ENCODE results near the gene INSYN2B. TPM values are rescaled to one million over a fixed set of nuclear protein-coding genes. Genes with fewer than 3 reads are reported as not detected.

INSYN2B gene
- total RNA-seq, 1 donor from 2014 or later = 0.56 TPM

DNA sequence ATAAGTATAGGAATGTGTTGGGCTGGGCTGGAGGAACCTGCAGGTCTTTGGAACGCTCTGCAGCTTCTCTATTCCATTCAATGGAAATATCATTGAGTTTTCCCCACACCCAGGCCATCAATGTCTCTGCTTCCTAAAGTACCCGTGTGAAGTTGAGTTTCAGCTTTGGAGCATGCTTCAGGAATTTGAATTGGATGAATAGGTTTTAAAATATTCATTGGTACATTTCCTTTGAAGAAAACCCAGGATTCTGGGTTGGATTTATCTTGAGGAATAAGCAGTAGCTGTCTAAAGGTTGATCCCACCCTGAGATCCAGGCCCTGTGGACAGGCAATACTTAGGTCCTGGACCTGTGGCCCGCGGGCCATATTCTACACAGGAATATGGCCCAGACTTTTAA, 37.3 kb downstream of the INSYN2B start:
- Mint-ChIP-seq H3K36me3 (no peaks in the 10 kb centered on the region), H3K9me3 (no peaks in the 10 kb centered on the region), H3K4me1 (peaks cover 12% of the 10 kb centered on the region), H3K27ac (no peak overlapping the region), H3K4me3 (no peak overlapping the region), H3K27me3 (ENCODE audit: low read depth) (peaks cover 17% of the 10 kb centered on the region)
- DNase-seq (ENCODE audit: low spot score in 2 of 2, unreplicated experiment in 2 of 2) = no peak
- TF ChIP-seq CTCF (IDR thresholded peaks at IDR 0.05; ENCODE audit: unreplicated experiment) = no peak

DNA sequence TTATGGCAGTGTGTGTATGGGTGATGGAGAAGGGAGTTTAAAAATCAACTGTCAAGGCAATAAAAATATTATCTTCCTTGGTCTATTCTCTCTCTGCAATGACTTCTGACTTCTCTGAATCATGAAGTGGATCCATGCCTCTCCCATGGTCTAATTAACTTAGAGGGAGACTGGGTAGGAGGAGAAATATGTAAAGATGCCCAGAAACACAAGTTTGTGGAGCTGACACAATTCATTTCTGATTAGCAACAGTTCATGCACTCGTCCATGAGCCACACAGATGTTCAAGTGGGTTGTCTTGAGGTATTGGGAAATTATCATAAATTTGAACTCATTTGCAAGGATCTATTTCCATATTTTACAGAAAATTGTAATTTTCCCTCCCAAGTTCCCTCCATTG, 38.1 kb downstream of the INSYN2B start:
- no peak for DNase-seq (ENCODE audit: low spot score in 2 of 2, unreplicated experiment in 2 of 2)
- Mint-ChIP-seq H3K36me3 (no peaks in the 10 kb centered on the region), H3K27ac (no peak overlapping the region), H3K27me3 (ENCODE audit: low read depth) (peaks cover 21% of the 10 kb centered on the region), H3K4me1 (peaks cover 12% of the 10 kb centered on the region), H3K9me3 (no peaks in the 10 kb centered on the region), H3K4me3 (no peak overlapping the region)
- TF ChIP-seq CTCF (IDR thresholded peaks at IDR 0.05; ENCODE audit: unreplicated experiment) = no peak

GRCh38 chr5:169941542-169941941, 38.8 kb downstream of the INSYN2B start:
- H3K4me1 Mint-ChIP-seq = peaks cover 12% of the 10 kb centered on the region
- no peak overlapping the region for H3K27ac Mint-ChIP-seq
- peaks cover 25% of the 10 kb centered on the region for H3K27me3 Mint-ChIP-seq (ENCODE audit: low read depth)
- no peaks in the 10 kb centered on the region for H3K36me3 Mint-ChIP-seq
- H3K9me3 Mint-ChIP-seq = no peaks in the 10 kb centered on the region
- DNase-seq (ENCODE audit: low spot score in 2 of 2, unreplicated experiment in 2 of 2) = no peak
- no peak for TF ChIP-seq CTCF (IDR thresholded peaks at IDR 0.05; ENCODE audit: unreplicated experiment)
- H3K4me3 Mint-ChIP-seq = no peak overlapping the region

DNA sequence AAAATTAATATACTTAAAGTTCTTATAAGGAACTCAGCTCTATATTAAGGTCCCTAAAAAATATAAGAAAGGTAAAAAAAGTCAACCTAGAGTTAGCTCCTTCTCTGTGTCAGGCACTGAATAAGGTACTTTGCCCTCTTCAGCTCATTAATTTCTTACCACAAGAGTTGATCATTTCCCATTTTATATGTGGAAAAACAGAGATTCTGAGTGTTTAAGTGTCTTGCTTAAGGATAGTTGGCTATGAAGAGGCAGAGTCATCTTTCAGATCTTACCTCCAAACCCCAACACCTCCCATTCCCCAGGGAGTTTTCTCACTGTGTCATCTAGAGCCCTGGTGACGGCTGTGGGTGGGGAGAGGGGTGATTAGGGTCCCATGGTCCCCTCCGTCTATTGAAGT, 40.6 kb downstream of the INSYN2B start:
- Mint-ChIP-seq H3K9me3 (no peaks in the 10 kb centered on the region), H3K27ac (no peak overlapping the region), H3K4me3 (no peak overlapping the region), H3K4me1 (no peaks in the 10 kb centered on the region), H3K27me3 (ENCODE audit: low read depth) (peaks cover 34% of the 10 kb centered on the region), H3K36me3 (no peaks in the 10 kb centered on the region)
- TF ChIP-seq CTCF (IDR thresholded peaks at IDR 0.05; ENCODE audit: unreplicated experiment) = no peak
- DNase-seq (ENCODE audit: low spot score in 2 of 2, unreplicated experiment in 2 of 2) = no peak

DNA sequence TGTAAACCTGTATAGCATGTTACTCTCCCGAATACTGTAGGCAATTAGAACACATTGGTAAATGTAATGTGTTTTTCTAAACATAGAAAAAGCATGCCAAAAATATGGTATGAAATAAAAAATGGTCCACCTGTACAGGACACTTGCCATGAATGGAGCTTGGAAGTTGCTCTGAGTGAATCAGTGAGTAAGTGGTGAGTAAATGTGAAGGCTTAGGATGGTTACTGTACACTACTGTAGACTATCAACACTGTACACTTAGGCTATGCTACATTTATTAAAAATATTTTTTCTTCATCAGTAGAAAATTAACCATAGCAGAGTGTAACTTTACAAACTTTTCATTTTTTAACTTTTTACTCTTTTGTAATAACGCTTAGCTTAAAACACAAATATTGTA, 41.9 kb downstream of the INSYN2B start:
- DNase-seq (ENCODE audit: low spot score in 2 of 2, unreplicated experiment in 2 of 2) = no peak
- H3K27me3 Mint-ChIP-seq (ENCODE audit: low read depth) = peaks cover 40% of the 10 kb centered on the region
- H3K9me3 Mint-ChIP-seq = no peaks in the 10 kb centered on the region
- no peak for TF ChIP-seq CTCF (IDR thresholded peaks at IDR 0.05; ENCODE audit: unreplicated experiment)
- peaks cover 2% of the 10 kb centered on the region for H3K4me1 Mint-ChIP-seq
- no peak overlapping the region for H3K4me3 Mint-ChIP-seq
- H3K36me3 Mint-ChIP-seq = no peaks in the 10 kb centered on the region
- H3K27ac Mint-ChIP-seq = no peak overlapping the region

DNA sequence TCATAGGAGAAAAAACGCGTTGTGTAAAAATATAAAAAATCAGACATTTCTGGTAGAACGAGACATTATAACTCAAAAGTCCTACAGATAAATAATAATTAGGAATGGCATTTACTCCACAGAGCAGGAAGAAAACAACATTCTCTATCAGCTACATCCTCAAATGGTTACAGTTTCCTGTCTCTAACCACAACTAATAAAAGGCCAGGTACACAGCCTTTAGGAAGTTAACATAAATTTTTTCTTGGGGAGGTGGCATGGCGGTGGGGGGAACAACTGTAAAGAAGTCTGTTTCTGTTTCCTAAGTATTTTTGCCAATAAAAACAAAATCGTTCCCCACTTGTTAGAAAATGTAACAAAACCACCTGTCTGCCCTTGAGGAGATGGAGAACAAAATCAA, 44.5 kb downstream of the INSYN2B start:
- Mint-ChIP-seq H3K27me3 (ENCODE audit: low read depth) (peaks cover 59% of the 10 kb centered on the region), H3K36me3 (no peaks in the 10 kb centered on the region), H3K4me3 (no peak overlapping the region), H3K27ac (no peak overlapping the region), H3K9me3 (no peaks in the 10 kb centered on the region), H3K4me1 (peaks cover 2% of the 10 kb centered on the region)
- no peak for DNase-seq (ENCODE audit: low spot score in 2 of 2, unreplicated experiment in 2 of 2)
- no peak for TF ChIP-seq CTCF (IDR thresholded peaks at IDR 0.05; ENCODE audit: unreplicated experiment)
